Measurements from ENCODE around the gene ABCA9. TPM values are rescaled to one million over a fixed set of nuclear protein-coding genes. Genes with fewer than 3 reads are reported as not detected.

Gene ABCA9
- total and polyA plus RNA-seq, 2 of the 13 experiments (the other 11 are each of a cell fraction or from before 2014, with no cell fraction given): 0.04 TPM; not detected in 1

GRCh38 chr17:69086641-69087040 is 25.9 kb upstream of the ABCA9 start:
- in situ Hi-C loops (cut with HindIII; ENCODE audit: extremely low pct_ligation_motif_present, low pct_unique_long_range_greater_than_20kb) (no loop called here), intact Hi-C loops (cut with micrococcal nuclease; ENCODE audit: unreplicated experiment) (loop anchor here (5.0 to 10.0 kb wide), 2 partner anchors 104 to 148 kb away; no protein-coding TSS in a partner anchor)
- Histone ChIP-seq H3K4me1 (ENCODE audit: insufficient read depth, low read length) (no peaks in the 10 kb centered on the region), H3K36me3 (replicated peaks in 1 of 2; ENCODE audit: control insufficient read depth in 1 of 2, insufficient read depth in 2 of 2, low read length in 2 of 2) (no peaks in the 10 kb centered on the region), H3K4me3 (replicated peaks in 1 of 3; ENCODE audit: insufficient read depth in 1 of 3, low read depth in 2 of 3, low read length in 3 of 3) (no peak overlapping the region), H4K20me1 (ENCODE audit: insufficient read depth, low read length) (no peaks in the 10 kb centered on the region), H3K27me3 (ENCODE audit: control insufficient read depth in 1 of 2, insufficient read depth in 2 of 2, low read length in 2 of 2) (no peaks in the 10 kb centered on the region), H3K27ac (ENCODE audit: extremely low read length, insufficient read depth, low read length) (no peak overlapping the region), H2AFZ (ENCODE audit: low read length) (no peak overlapping the region), H3K79me2 (ENCODE audit: insufficient read depth, low read length) (no peaks in the 10 kb centered on the region), H3K9me3 (ENCODE audit: low read length) (no peaks in the 10 kb centered on the region), H3K9ac (ENCODE audit: insufficient read depth, low read depth, low read length) (no peak overlapping the region), H3K4me2 (ENCODE audit: low read depth, low read length) (no peak overlapping the region)
- FAIRE-seq (no peak), ATAC-seq (no peak), DNase-seq (ENCODE audit: low spot score) (no peak)
- 56% methylated on average over 1 of the region's 1 CpG for WGBS (ENCODE audit: low lambda C conversion rate)
- BruUV-seq (replicated peaks): no TSS peak
- POLR2A ChIA-PET: no interaction called here
- CTCF ChIA-PET (ENCODE audit: low intra/inter-chr PET ratio, low total read pairs): no interaction called here
- TF ChIP-seq ZNF569 (CRISPR knock-in tag; IDR thresholded peaks at IDR 0.05; ENCODE audit: borderline replicate concordance) (no peak), HMGXB3 (CRISPR knock-in tag; IDR thresholded peaks at IDR 0.05; ENCODE audit: borderline replicate concordance) (no peak), DPF2 (CRISPR knock-in tag; IDR thresholded peaks at IDR 0.05; ENCODE audit: borderline replicate concordance, low read depth) (no peak), SCMH1 (CRISPR knock-in tag; IDR thresholded peaks at IDR 0.05; ENCODE audit: borderline replicate concordance) (no peak), ZNF546 (CRISPR knock-in tag; conservative IDR thresholded peaks at IDR 0.05) (no peak), ARID4A (CRISPR knock-in tag; IDR thresholded peaks at IDR 0.05; ENCODE audit: borderline replicate concordance) (no peak), AKNA (CRISPR knock-in tag; IDR thresholded peaks at IDR 0.05; ENCODE audit: borderline replicate concordance) (no peak), NRL (CRISPR knock-in tag; IDR thresholded peaks at IDR 0.05; ENCODE audit: borderline replicate concordance) (no peak), ZNF788 (CRISPR knock-in tag; IDR thresholded peaks at IDR 0.05; ENCODE audit: borderline replicate concordance) (no peak), FOSL2 (CRISPR knock-in tag; IDR thresholded peaks at IDR 0.05) (no peak)
